NB4 (cell line): ENCODE data around the gene YEATS2.

Experiments
- MYC ChIP-seq: IDR thresholded peaks from 2 replicates; pipeline ENCODE4 v1.6.1; 2011; ENCODE audit warnings: low read depth, low read length
- TF ChIP-seq, protein P1 (sequence below): IDR thresholded peaks from one replicate; pipeline ENCODE4 v1.5.1; 2012; ENCODE audit warnings: low read depth, low read length

DNA sequence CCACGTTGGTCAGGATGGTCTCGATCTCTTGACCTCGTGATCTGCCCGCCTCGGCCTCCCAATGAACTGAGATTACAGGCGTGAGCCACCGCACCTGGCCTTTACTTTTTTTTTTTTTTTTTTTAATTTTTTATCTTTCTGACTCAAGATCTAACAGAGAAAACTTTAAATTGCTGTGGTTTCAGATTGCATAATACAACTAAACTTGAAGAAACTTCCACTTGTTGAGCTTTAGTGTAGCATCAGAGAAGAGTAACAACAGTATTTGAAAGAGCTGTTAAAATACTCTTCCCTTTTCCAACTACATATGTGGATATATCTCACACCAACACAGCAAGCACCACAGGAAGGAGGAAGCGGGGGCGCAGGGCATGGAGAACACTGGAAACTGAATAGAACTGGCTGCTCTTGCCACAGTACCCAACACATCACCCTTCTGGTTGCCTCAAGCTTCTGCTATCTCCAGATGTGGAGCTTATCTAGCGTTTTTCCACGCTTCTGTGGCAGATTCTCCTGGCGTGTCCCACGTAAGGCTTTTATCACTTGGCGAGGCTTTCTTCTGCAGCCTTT is 82.4 kb downstream of the YEATS2 start:
- no peak for TF ChIP-seq MYC
- TF ChIP-seq, protein P1, sequence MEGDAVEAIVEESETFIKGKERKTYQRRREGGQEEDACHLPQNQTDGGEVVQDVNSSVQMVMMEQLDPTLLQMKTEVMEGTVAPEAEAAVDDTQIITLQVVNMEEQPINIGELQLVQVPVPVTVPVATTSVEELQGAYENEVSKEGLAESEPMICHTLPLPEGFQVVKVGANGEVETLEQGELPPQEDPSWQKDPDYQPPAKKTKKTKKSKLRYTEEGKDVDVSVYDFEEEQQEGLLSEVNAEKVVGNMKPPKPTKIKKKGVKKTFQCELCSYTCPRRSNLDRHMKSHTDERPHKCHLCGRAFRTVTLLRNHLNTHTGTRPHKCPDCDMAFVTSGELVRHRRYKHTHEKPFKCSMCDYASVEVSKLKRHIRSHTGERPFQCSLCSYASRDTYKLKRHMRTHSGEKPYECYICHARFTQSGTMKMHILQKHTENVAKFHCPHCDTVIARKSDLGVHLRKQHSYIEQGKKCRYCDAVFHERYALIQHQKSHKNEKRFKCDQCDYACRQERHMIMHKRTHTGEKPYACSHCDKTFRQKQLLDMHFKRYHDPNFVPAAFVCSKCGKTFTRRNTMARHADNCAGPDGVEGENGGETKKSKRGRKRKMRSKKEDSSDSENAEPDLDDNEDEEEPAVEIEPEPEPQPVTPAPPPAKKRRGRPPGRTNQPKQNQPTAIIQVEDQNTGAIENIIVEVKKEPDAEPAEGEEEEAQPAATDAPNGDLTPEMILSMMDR, result no peak
